ENCODE results near the gene KCTD1. TPM values are rescaled to one million over a fixed set of nuclear protein-coding genes. Genes with fewer than 3 reads are reported as not detected.
"Not testable (repeated sequence)": the region's sequence is repeated elsewhere in the genome, so short reads cannot be mapped to it uniquely, and the experiment has no call there.

Gene KCTD1
- total RNA-seq, 1 donor from 2014 or later = 22.8 TPM

DNA sequence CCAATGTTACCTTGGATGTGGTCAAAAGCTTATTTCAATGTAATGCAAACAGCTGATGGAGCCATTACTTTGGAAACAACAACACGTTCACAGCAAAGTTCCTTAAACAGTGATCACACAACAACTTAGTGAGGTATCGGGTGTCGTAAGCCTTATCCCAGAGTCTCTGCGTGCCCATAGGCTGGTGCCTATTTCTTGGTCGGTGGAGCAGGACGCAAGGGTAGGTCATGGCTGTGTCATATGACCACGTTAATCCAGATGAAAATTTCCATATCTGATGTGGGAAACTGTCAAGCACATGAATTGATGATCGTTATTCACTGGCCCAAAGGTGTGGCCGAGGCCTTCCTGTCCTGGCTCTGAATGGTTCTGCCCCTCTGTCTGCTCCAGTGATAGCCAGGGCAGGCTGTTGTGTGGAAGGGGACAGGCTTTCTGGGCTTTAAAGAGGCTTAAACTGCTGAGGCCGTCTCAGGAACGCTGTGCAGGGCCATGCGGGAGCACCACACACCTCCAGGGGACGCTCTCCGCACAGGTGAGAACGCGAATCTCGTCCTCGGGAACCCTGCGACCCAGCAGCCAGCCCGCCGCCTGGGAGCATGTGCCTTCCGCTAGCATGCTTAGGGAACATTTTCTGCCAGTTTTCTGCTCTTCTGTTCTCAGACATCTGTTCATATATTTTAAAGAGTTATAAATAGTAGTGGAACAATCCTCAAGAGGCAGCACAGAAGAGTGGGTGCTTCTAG, 90.6 kb downstream of the KCTD1 start:
- peak; percentile 65 for DNase-seq

DNA sequence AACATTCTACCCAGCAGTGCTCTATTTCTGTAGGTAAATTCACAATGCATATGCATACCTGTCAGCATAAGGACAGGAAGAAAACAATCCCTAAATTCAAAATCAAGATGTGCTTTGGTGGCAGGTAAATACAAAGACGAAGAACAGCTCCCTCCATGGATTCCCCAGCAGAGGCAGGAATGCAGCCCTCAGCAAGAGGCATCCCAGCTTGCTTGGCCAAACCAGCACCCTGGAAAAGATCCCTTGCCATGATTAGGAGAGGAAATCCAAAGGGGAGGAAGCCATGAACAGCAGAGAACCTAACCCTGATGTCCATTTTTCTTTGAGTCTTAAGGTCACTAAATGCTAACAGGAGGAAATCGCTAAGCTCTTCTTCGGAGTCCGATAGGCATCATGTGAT, 91.2 kb downstream of the KCTD1 start:
- no peak for DNase-seq

DNA sequence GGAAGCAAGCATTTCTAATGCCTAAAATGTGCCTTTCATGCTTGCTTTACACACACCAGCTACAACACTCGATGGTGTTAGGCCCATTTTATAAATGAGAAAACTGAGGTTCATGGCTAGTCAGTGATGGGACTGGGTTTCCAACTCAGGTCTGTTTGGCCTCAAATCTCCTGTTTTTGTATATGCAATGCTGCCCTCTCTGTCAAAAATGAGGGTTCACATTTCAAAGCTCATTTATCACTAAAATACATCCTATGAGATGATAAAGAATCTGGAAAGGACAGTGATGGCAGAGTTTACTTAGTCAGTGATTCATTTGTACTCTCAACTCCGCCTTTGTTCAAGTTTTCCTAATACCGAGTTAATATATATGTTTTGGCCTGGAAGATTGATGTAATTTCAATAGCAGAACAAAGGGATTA, 92.3 kb downstream of the KCTD1 start:
- no peak for DNase-seq

DNA sequence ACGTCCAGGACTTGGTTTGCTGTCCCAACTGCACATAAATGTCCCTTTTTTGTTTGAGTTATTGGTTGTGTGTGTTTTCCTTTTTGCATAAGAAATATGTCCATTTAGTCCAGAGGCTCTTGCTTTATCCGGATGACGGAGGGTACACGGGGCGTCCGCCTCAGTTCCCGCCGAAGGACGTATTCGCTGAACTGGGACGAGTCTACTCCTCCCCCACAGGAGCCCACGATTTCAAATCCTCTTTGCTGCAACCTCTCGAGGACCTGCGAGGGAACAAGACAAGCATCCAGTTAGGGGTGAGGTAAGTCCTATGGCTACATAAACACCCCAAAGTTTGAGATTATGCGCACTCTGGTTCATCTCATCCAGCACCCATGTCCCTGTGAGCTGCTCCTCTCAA, 92.7 kb downstream of the KCTD1 start:
- no peak for DNase-seq

DNA sequence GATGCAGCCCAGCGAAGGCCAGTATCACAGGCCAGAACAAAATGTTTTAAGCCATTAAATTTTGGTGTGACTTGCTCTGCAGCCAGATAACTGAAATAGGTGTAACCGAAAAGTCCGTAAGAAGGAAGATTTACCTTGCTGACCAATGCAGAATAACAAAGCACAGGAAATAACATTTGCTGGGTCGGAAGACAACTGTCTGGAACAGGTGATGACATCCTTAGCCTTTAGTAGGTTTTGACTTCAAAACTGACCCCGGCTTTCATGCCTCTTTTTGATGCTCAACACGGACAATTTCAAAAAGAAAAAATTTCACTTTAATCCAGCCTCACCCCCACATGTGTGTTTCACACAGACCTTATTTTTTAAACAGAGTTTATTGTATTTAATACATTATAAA, 93.7 kb downstream of the KCTD1 start:
- no peak for DNase-seq

DNA sequence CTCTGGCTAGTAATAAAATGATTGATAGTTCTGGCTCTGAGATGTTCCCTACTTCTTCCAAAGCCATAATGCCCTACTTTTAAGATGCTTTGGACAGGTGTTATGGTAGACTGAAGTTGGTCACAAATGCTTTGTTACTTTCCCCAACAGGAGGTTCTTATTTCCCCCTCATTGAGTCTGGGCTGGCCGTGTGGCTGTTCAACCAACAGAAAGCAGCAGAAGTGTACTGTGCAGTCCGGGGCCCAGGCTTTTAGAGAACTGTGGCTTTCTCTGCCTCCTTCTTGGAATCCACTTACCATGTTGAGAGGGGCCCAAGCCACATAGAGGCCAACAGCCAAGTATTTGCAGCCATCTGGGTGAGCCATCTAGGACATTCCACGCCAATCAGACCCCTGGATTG, 94.2 kb downstream of the KCTD1 start:
- DNase-seq = no peak

DNA sequence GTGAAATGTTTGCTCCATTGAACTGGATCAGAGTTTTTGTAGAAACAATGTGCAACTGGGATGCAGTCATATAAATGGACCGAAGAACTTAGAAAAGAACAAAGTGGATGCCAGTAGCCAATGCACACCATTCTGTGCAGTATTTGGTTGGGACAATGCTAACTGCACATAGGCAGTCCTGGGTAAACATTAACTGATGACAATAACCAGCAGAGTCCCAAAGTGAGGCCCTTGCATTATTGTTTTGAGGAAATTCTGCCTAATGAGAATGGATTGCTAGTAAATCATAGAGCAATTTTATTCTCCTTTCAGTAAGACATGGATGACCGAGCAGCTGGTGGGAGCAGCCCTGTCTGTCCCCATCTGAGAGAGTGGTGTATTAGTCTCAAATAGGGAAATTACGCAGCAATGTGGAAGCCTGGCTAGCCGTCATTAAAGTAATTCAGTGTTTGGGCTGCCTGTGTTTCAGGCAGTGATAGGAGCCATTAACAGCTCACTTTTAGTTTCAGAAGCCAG, 94.9 kb downstream of the KCTD1 start:
- no peak for DNase-seq

DNA sequence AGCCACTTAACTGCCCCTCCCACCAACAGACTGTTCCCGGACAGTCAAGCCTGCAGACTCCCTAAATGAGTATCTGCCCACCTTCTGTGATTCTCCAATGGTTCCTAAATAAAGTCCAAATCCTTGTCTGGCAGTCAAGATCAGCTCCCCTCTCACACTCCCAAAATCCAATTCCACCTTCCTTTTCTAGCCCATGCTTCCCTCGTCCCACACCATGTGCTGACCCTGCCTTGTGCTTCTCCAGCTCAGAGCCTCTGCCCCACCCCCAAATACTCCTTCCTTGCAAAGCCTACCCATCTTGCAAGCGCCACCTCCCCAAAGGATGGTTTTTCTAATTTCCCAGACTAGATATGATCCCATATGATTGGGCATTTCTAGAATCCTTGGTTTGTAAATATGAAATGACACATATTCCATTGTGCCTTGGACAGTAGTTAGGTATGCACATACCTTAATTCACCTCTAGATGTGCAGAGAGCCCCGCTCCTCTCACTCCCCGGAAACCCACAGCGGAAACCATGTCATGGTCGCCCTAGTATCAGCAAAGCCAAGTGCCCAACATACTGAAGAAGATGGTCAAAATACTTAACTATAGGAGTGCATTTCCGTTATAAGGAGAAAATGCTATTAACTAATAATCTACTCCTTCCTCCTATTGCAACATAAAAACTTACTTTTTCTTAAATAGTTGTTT, 97.2 kb downstream of the KCTD1 start:
- DNase-seq = no peak

DNA sequence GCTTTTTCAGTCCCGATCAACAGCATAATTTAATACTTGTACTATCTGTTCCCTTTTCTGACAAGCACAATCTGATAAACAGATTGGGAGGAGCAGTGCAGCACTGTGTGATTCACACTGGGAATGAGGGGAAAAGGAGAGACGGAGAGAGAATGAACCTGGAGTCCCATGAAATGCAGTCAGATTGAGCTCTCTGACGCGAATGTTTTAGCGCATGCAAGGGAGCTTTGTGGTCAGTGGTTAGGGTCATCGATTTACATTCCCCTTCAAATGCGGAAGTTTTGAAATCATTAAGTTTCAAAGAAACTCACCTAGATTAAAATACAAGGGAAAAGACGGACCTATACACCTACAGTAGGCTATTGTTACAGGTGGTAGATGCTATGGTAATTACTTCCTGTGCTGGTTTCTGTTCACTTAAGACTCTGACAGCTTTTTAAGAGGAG, 99.6 kb downstream of the KCTD1 start:
- no peak for DNase-seq

DNA sequence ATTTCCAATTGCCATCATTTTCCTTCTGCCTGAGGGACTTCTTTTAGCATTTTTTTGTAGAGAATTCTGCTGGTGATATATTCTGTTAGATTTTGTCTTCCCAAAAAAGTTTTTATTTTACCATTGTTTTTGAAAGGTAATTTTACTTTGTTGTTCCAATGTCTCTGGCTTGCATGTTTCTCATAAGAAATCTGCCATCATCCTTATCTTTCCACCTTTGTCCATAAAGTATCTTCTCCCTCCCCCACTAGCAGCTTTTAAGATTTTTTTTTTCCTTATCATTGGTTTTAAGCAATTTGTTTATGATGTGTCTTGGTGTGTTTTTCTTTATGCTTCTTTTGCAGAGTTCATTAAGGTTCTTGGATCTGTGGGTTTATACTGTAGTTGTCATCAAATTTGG, 104.5 kb downstream of the KCTD1 start:
- DNase-seq = no peak

DNA sequence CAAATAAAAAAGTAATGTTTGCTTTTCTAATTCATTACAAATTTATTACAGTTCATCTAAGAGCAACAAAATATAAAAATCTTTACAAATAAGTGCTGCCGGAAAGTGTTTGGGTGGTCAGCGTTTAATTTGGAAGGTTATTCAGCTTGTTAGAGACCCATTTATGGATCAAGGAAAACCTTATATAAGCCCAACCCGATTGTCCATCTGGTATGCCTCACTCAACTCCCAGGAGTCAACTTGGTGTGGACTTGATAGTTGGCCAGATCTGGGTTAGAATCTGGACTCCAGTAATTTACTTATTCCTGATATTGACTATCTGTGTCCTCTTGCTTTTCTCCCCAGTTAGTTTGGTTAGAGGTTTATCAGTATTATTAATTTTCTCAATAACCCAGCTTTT, 106.2 kb downstream of the KCTD1 start:
- DNase-seq = no peak

DNA sequence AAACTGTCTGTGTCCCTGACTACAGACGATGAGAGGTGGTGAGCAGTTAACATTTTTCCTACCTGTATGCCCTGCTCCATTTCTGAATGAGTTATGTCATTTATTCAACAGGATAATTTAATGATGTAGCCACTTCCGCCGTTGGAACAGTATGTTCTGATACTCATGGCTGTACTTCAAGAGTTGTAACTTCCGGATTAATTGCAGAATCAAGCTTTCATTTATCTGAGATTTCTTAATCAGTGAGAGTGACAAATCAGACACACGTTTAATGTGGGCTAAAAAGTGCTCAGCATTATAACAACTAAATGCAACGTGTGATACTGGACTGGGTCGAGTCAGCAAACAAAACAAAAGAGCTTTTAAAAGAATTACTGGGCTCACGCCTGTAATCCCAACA, 107.7 kb downstream of the KCTD1 start:
- DNase-seq = no peak

DNA sequence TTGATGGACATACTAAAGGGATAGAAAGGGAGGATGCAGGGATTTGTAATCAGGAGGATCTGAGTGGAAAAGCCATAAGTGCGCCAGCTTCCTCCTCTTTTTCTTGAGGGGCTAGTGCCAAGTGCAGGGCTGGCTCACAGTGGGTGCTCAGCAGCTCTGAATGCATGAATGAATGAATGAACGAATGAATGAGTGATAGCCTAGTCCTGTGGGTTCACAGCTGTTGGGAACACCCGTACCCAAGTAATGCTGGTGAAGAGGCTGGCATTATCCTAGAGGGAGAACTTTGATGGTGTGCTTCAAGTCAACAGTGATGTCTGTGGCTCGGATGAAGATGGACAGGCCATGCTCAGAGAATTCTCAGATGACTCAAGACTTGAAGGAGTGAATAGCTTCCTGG, 108.8 kb downstream of the KCTD1 start:
- DNase-seq = no peak

DNA sequence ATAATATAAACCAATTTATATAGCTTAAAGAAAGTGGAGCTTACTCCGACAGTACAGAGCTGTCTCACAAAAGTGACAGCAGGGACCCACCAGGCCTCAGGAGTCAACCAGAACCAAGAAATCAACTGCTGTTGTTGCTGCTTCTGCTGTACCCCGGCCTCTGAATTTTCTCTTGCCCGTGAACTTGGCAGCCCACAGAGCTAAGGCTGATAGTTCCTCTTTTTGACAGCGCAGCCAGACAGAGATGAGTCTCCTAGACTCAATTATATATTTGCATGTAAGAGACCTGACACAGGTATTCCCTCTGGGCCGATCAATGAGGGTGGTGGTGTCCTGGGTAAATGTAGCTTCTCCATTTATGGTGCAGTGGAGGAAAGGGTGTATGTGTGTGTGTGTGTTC, 109.4 kb downstream of the KCTD1 start:
- no peak for DNase-seq

DNA sequence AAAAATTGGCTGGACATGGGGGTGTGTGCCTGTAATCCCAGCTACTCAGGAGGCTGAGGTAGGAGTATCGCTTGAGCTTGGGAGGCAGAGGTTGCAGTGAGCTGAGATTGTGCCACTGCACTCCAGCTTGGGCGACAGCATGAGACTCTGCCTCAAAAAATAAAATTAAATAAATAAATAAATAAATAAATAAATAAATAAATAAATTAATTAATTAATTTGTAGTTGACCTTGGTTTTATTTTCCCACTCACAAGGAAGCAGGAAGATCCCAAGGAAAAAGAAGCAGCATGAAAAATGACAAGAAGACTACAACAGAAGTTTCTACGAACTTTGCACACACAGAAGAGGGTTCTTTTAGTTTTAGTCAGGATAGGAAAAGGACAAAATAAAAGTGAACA, 110.7 kb downstream of the KCTD1 start:
- DNase-seq = not testable (repeated sequence)

DNA sequence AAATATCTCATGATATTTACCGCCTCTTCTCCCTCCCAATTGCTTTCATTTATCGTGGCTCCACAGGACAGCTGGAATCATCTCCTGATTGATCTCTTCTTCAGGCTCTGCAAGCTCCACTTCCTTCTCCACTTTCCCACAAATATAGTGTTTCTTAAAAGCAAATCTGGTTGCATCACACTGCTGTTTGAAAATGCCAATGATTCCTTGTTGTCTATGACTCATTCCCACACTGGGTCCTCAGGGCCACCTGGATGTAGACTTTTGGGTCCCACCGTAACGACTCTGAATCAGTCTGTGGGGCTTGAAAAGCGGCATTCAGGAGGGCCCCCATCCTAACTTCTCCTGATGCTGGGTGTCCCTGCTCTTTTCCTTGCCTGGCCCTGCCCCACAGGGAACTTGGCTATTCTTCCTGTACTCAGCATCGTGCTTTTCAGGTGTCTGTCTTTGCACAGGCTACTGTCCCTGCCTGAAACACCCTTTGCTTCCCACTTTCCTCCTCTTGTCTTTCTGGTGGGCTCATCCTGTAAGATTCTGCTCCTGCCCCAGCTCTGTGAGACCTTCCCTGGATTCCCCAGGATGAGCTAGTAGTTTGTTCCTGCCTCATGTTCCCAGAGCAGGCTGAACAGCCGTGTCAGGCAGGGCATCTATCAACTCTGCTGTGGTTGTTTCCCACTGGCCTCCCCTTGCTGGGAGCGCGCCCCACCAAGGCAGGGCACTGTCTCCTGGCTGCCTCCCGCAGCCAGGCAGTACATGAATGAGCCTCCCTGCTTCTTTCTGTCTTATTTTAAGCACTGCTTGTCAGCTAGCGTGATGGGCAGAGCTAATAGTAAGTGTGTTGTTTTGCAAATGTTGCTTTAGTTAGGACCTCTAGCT, 111.9 kb downstream of the KCTD1 start:
- DNase-seq = no peak

DNA sequence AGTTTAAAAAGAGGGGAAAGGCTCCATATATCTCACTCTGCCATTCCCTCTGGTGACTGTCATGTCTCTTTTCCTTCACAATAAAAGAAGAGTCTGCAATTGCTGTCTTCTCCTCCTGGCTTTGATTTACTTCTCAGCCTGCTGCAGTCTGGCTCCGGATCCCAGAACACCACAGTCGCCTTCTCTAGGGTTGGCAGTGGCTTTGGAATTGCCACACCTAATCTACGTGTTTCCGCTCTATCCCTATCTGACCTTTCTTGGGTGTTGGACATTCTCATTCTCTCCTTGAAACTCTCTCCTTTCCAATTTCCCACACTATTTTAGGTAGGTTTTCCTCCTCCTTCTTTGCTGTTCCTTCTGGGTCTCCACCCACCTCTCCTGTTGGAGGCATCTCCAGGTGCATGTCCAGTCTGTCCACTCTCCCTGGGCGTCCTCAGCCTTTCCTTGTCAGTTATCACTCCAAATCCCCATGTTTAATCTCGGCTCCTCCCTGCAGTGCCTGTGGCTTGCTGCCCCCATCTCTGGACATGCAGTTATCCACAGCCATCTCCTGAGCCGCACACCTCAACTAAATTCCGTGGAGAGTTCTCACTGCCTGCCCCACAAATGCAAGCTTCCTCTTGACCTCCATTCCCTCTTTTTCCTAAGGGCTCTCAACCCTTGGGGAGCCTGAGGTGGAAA, 112.8 kb downstream of the KCTD1 start:
- DNase-seq = no peak

DNA sequence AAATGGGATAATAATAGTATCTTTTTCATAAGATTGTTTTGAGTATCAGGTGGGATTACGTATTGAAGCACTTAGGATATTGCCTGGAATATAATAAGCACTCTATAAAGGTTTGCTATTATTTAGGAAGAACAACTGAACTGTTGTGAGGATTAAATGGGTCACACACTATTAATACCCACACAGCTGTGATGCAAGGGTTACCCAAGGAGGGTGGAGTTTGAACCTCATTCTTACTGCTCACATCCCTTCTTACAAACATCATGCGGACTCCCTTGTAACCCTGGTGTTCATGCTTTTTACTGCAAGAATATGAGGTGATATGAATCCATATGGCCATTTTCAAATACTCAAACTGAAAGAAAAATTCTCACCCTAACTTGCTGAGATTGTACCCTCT, 113.5 kb downstream of the KCTD1 start:
- no peak for DNase-seq

DNA sequence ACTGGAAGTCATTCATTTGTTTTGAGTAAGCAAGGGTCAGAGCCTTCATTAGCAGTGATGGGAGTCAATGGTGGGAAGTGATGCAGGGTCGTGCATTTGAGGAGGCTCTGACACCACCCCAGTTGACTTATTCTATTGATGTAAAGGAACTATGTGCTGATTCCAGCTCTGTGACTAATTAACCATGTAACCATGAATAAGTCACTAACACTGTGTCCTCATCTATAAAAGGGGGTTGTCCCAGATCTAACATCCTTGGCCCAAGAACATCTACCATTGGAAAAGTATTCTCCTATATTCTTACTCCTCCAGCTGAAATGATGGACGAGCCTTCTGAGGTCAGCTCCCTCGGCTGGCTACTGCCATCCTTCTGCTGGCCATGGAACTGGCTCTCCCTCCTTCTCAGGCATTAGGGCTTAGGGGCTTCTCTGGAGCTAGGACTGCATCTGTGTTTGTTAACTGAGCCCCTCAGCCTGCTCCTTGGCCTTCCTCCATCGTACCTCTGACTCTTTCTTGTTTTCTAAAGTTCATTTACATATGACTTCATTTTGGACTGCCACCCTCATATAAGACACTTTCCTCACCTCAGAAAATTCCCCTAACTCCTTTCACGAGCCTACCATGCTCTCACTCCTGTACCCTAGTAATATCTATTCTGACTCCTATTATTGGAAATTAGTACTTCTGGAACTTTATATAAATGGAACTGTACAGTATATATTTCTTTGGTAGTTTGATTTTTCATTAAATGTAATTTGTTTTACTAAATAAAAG, 115.5 kb downstream of the KCTD1 start:
- DNase-seq = no peak

DNA sequence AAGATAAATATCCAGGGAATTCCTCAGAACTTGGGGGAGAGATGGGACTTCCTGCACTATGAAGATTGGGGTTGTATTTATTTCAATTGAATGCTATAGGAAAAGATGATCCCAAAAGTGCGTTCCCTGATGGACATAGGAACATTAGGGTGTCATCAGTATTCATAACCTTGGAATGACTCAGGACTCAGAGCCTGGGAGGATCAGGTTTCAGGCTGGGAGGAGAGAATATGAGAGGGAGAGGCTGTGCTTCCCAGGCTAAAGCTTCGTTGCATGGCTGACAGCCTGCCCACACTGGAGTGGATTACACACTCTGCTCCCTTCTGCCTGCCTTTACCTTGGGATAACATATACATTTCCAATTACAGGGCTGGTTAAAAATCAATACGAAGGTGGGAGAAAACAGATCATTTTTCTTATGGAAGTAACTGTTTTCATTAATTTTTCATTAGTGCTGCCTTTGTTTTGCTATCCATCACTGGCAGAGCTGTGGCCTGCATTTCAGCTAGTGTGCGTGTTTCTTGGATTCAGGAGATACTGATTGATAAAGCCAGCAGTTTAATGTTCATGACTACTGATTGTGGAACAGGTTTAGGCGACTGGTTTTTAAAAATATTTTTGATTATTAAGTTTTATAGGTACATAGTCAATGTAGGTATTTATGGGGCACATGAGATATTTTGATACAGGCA, 118.7 kb downstream of the KCTD1 start:
- no peak for DNase-seq

DNA sequence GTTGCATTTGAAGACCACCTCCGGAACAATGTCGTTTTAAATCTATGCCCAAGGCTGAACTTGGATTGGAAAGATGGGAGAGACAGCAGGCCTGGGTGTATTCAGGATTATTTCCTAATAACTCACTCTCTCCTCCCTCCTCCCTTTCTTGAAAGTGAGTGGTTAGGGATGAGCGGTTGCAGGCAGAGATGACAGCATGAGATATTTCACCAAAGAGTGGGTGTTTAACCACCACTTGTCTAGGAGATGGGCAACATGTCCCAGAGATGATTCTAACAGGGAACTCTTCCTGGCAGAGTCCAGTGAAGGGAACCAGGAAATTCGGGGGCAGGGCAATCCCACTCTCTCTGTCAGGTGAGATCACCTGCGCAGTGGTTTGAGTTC, 123.2 kb downstream of the KCTD1 start:
- DNase-seq = no peak
